NCI-H460 (cell line): Measurements from ENCODE around the gene HPS1. TPM values are rescaled to one million over a fixed set of nuclear protein-coding genes. Genes with fewer than 3 reads are reported as not detected.

Experiments used
- DNase-seq: peaks from one replicate; pipeline ENCODE4 v3.0.0-alpha.2; 2016; ENCODE audit warnings: low read depth; ENCODE audit errors: extremely low read depth
- small RNA-seq, 2 experiments: library from RNA; depleted of rRNA; stranded (forward); fragments of <200 nt; gene quantifications; one replicate each; pipeline ENCODE3, GENCODE V24; 2014
- total RNA-seq: library from RNA; depleted of rRNA; stranded (reverse); fragments of >200 nt; shearing (Covaris generic); gene quantifications from 2 replicates; pipeline ENCODE4 v1.2.3, GENCODE V29; 2014; rRNA removed

HPS1 gene
- total RNA-seq, 1 experiment from 2014 or later: 36.6 TPM

GRCh38 chr10:98373260-98374040 lies 73.3 kb downstream of the HPS1 start:
- no peak for DNase-seq

- no peak for DNase-seq
Measured at GRCh38 chr10:98370831-98371820, 75.6 kb downstream of the HPS1 start.

- no peak for DNase-seq
Measured at GRCh38 chr10:98369801-98370200, 76.9 kb downstream of the HPS1 start.

GRCh38 chr10:98368644-98369043 lies 78.1 kb downstream of the HPS1 start:
- DNase-seq: no peak

GRCh38 chr10:98367604-98368451 lies 78.9 kb downstream of the HPS1 start:
- DNase-seq: no peak

Small RNA genes lying within 50 kb of the gene (small RNA-seq; reads per million reads assigned to genes)
- 0 to 0.02 reads per million in 2 experiments for gene MIR4685

Other genes with a start within 250 kb of the HPS1 start
- gene LOXL4, start 178.7 kb downstream of the HPS1 start, total RNA-seq: 0.09 and 0.20 TPM in 2 replicates
- gene PYROXD2, start 31.8 kb downstream of the HPS1 start, total RNA-seq: 4.6 and 5.0 TPM in 2 replicates